AG04450 (cell line): ENCODE results near the gene WDR86. TPM values are rescaled to one million over a fixed set of nuclear protein-coding genes. Genes with fewer than 3 reads are reported as not detected.

Source experiments
- CTCF ChIA-PET: fragments of 300-600, 350-600 bp; formaldehyde crosslinking; extraction: SDS; loops from one replicate; lab custom pipeline; 2022; ENCODE audit warnings: antibody characterized with exemption, inconsistent platforms; lab: Charles Lee
- POLR2A ChIA-PET: fragments of 350-600 bp; formaldehyde crosslinking; extraction: SDS; loops from one replicate; lab custom pipeline; 2021; ENCODE audit warnings: antibody characterized with exemption, inconsistent platforms; lab: Yijun Ruan, JAX
- DNase-seq: peaks from one replicate; pipeline ENCODE4 v3.0.0-alpha.2; 2011; ENCODE audit warnings: low read depth, low spot score
- H3K27ac ChIP-seq: one replicate; pipeline ENCODE4 v1.5.1; 2012; ENCODE audit warnings: low read depth, low read length, control low read depth
- H3K27me3 ChIP-seq: one replicate; pipeline ENCODE4 v1.6.0; 2012; ENCODE audit warnings: low read length; ENCODE audit not compliant: control insufficient read depth, insufficient read depth
- H3K4me3 ChIP-seq: 2 replicates; pipeline ENCODE4 v1.5.1; 2011; ENCODE audit warnings: mild to moderate bottlenecking, low read depth, low read length, control low read depth
- H3K9me3 ChIP-seq: 2 replicates; pipeline ENCODE4 v1.5.1; 2012; ENCODE audit warnings: low read length; ENCODE audit not compliant: control insufficient read depth, insufficient read depth
- CTCF ChIP-seq: IDR thresholded peaks from 2 replicates; pipeline ENCODE4 v1.5.1; 2011; ENCODE audit warnings: low read depth, low read length, control low read depth, inconsistent platforms
- polyA plus RNA-seq: library from polyadenylated mRNA; depleted of rRNA; stranded (reverse); fragments of >200 nt; gene quantifications from 2 replicates; pipeline ENCODE4 v1.2.3, GENCODE V29; 2011

WDR86 gene
- polyA plus RNA-seq, 1 experiment = 0.15 TPM

GRCh38 chr7:151447901-151448260, 38.0 kb upstream of the WDR86 start:
- ChIA-PET POLR2A (interaction anchor here (0.6 to 2.1 kb wide), 5 partner anchors 12 to 327 kb away, joined by 3 to 17 read pairs (median 3); no protein-coding TSS in a partner anchor), CTCF (interaction anchor here (0.6 to 4.1 kb wide), 24 partner anchors 9 to 310 kb away, joined by 3 to 109 read pairs (median 6); partner anchors contain the start of gene CRYGN)
- TF ChIP-seq CTCF = no peak
- DNase-seq = no peak
- peak overlapping the region; percentile 51 for H3K4me3 ChIP-seq
- H3K27ac ChIP-seq = no peak overlapping the region
- no peaks in the 10 kb centered on the region; the same call in 1 of the 2 replicates for H3K9me3 ChIP-seq
- peaks cover 4% of the 10 kb centered on the region for H3K27me3 ChIP-seq

GRCh38 chr7:151447312-151447711, 37.5 kb upstream of the WDR86 start:
- Histone ChIP-seq H3K27me3 (peaks cover 4% of the 10 kb centered on the region), H3K27ac (no peak overlapping the region), H3K9me3 (no peaks in the 10 kb centered on the region; the same call in 1 of the 2 replicates), H3K4me3 (no peak overlapping the region)
- POLR2A ChIA-PET = interaction anchor here (0.7 to 2.1 kb wide), 2 partner anchors 80 to 176 kb away, joined by 8 to 17 read pairs; no protein-coding TSS in a partner anchor
- no peak for TF ChIP-seq CTCF
- no peak for DNase-seq
- CTCF ChIA-PET = interaction anchor here (0.9 to 4.1 kb wide), 8 partner anchors 9 to 203 kb away, joined by 3 to 109 read pairs (median 29); partner anchors contain the start of gene CRYGN

GRCh38 chr7:151446412-151446811, 36.6 kb upstream of the WDR86 start:
- TF ChIP-seq CTCF = no peak
- CTCF ChIA-PET = interaction anchor here (0.7 kb wide), 1 partner anchor 325 kb away, joined by 7 read pairs; no protein-coding TSS in a partner anchor

GRCh38 chr7:151444632-151445031, 34.8 kb upstream of the WDR86 start:
- H3K27me3 ChIP-seq = peaks cover 5% of the 10 kb centered on the region
- ChIA-PET CTCF (interaction anchor here (2.5 to 3.0 kb wide), 2 partner anchors 76 to 130 kb away, joined by 8 to 9 read pairs; no protein-coding TSS in a partner anchor), POLR2A (no interaction called here)
- DNase-seq = no peak
- TF ChIP-seq CTCF = no peak
- no peak overlapping the region for H3K4me3 ChIP-seq
- H3K27ac ChIP-seq = no peak overlapping the region
- H3K9me3 ChIP-seq = no peaks in the 10 kb centered on the region; the same call in 1 of the 2 replicates

More at GRCh38 chr7:151446412-151446811, 36.6 kb upstream of the WDR86 start:
- Histone ChIP-seq H3K27ac (no peak overlapping the region), H3K27me3 (no peaks in the 10 kb centered on the region), H3K4me3 (no peak overlapping the region), H3K9me3 (no peaks in the 10 kb centered on the region; the same call in 1 of the 2 replicates)
- POLR2A ChIA-PET = no interaction called here
- no peak for DNase-seq

DNA sequence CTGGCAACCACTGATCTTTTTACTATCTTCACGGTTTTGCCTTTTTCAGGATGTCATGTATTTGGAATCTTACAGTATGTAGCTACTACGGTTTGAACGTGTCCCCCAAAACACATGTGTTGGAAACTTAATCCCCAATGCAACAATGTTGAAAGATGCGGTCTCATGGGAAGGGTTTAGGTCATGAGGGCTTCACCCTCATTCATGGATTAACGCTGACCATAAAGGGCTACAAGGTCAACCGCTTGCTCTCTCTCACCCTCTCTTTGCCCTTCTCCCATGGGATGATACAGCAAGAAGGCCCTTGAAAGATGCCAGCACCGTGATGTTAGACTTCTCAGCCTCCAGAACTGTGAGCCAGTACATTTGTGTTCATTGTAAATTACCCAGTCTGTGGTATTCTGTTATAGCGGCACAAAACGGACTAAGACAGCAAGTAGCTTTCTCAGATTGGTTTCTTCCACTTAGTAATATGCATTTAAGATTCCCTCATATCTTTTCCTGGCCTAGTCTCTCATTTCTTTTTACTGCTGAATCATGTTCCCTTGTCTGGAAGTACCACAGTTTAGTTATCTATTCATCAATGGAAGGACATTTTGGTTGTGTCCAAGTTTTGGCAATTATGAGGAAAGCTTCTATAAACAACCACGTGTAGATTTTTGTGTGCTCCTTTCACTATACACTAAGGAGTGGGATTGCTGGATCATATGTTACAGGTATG, 33.1 kb upstream of the WDR86 start:
- POLR2A ChIA-PET = interaction anchor here (0.6 to 0.7 kb wide), 2 partner anchors 75 to 140 kb away, joined by 3 to 9 read pairs; no protein-coding TSS in a partner anchor

More for the DNA sequence above, 33.1 kb upstream of the WDR86 start:
- Histone ChIP-seq H3K4me3 (no peak overlapping the region), H3K9me3 (peaks cover 7% of the 10 kb centered on the region; the same call in 1 of the 2 replicates), H3K27me3 (peaks cover 14% of the 10 kb centered on the region), H3K27ac (no peak overlapping the region)
- CTCF ChIA-PET = interaction anchor here (0.7 to 3.0 kb wide), 4 partner anchors 74 to 311 kb away, joined by 3 to 9 read pairs (median 8); no protein-coding TSS in a partner anchor
- TF ChIP-seq CTCF = no peak
- DNase-seq = no peak
